Stimulated activated CD4-positive, alpha-beta T cell treated with anti-CD3 and anti-CD28 coated beads, Interleukin-12 subunit alpha, Interleukin-12 subunit beta, amount 100 ng/mL, for 24 hours (primary cell): ENCODE data around the gene MTG2.

Source experiments
- DNase-seq, 2 experiments: peaks; one replicate each; pipeline ENCODE4 v3.0.0-alpha.2; 2020; ENCODE audit warnings: low read depth in 2 of 2

MTG2 gene

GRCh38 chr20:62162765-62163484, 19.9 kb upstream of the MTG2 start:
- DNase-seq, result no peak

GRCh38 chr20:62163485-62163865, 19.4 kb upstream of the MTG2 start:
- no peak for DNase-seq

- no peak for DNase-seq
Observed at GRCh38 chr20:62163986-62164762, 18.7 kb upstream of the MTG2 start.

GRCh38 chr20:62164879-62165761, 17.7 kb upstream of the MTG2 start:
- no peak for DNase-seq

DNA sequence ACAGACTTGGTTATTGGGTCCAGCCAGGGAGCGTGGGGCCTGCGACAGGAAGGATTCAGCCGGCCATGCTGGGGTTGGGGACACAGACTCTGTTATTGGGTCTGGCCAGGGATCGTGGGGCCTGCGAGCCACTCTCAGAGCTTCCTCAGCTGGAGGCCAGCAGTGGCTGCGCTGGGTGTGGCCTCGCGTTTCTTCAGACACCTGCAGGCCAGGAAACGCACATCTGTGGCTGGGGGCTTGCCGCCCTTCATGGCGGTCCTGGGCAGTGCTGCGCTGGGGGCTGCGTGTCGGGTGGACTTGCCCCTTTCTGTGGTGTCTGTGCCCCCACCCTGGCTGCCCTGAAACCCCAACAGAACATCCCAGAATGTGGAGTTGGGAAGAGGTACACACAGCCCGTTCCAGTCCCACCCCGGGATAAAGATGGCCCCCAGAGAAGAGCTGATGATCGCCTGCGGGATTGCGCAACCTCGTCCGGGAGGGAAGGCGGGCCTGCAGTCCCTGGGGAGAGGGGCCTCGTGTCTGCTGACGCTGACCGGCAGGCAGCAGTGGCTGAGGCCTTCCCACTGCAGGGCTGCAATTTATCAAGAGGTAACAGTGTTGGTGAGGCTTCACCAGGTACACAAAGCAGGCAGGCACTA, 16.9 kb upstream of the MTG2 start:
- no peak for DNase-seq

DNA sequence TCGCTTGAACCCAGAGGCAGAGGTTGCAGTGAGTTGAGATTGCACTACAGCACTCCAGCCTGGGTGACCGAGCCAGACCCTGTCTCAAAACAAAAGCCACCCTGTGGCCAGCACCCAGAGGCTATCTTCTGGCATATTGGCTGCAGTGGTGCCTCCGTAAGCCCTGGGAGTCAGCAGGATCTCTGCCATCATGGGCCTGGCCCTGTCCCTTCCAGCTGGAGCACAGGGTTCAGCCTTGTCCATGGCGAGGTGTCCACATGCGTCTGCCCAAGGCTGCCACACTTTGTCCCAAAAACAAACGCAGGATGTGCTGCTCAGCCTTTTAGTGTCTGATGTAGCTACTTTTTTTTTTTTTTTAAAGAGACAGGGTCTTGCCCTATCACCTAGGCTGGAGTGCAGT, 15.4 kb upstream of the MTG2 start:
- no peak for DNase-seq

- DNase-seq, result no peak
Observed at GRCh38 chr20:62168061-62168460, 14.8 kb upstream of the MTG2 start.

DNA sequence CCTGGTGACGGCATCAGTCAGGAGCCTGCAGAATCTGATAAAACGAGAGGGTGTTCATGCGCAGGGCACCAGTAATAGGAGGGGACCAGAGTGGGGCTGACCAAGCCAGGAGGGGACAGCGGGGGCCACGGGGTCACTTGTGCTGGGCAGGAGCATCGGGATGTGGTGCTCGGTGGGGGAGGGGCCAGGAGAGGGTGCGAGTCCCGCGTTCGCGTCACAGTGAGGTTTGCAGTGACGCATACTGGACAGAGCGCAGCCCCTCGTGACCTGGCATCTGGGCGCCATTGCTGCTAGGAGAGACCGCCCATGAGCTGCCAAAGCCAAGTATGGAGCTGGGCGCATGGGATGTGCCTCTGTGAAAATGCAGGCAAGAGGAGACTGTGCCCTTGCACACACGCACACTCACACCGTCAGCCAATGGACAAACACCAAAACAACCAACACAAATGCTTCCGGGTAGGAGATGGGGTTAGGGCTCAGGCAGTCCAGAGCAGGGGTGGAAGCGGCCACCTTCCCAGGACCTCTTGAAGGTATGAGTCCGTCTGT, 13.9 kb upstream of the MTG2 start:
- DNase-seq, result no peak

GRCh38 chr20:62170536-62170935, 12.3 kb upstream of the MTG2 start:
- DNase-seq, result no peak

DNA sequence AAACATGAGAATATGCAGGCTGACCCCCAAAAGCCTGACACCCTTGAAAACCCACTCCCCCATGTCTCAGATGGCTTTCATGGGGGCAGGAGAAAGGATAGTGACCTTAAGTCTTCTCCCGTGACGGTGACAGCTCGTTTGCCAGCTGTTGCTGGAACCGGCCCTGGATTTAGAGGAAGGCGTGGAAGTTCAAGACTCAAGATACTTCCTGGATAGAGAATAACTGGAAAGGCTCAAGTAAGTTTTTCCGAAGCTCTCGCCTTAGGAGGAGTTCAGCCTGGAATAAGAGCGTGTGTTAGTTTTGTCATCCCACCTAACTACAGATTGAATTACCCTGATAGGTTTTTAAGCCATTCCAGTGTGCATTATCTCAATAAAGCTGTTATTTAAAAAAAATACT, 11.6 kb upstream of the MTG2 start:
- no peak for DNase-seq

DNA sequence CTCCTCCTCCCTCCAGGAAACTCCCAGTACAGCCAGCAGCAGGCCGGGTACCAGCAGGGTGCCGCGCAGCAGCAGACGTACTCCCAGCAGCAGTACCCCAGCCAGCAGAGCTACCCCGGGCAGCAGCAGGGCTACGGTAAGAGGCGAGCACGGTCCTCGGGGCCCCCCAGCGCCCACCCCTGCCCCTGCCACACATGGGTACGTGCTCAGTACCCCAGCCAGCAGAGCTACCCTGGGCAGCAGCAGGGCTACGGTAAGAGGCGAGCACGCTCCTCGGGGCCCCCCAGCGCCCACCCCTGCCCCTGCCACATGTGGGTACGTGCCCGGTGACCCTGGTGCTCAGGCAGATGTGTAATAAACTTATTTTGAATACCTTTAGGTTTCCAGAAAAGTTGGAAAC, 10.2 kb upstream of the MTG2 start:
- DNase-seq, result no peak

DNA sequence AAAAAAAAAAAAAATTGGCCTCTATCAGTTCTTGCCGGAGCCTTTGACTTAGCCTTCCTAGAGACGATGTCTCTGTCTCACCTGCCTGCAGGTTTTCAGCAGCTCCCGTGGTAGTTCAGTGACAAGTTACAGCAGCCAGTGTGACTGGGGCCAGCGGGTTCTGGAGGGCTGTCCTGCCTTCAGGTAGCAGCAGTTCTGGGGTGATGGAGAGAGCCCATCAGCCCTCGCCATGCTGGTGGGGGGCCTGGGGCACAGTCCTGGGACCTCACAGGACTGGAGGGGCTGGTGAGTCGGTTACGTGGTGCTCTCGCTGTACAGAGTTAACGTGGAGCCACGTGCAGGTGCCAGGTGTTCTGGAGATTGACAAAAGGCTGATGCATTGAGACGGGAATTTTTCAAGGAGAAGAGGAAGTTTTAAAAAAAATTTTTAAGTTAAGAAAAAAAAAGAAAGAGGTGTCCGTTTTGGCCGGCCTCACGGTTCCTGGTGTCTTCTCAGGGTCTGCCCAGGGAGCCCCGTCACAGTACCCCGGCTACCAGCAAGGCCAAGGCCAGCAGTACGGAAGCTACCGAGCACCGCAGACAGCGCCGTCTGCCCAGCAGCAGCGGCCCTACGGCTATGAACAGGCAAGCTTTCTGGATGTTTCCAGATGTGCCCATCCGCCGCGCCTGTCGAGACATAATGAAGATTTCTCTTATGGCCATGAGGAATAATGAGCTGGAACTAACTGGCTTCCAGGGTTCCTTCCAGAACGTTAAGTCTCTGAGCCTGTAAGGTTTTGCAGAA, 8.6 kb upstream of the MTG2 start:
- DNase-seq, result no peak

DNA sequence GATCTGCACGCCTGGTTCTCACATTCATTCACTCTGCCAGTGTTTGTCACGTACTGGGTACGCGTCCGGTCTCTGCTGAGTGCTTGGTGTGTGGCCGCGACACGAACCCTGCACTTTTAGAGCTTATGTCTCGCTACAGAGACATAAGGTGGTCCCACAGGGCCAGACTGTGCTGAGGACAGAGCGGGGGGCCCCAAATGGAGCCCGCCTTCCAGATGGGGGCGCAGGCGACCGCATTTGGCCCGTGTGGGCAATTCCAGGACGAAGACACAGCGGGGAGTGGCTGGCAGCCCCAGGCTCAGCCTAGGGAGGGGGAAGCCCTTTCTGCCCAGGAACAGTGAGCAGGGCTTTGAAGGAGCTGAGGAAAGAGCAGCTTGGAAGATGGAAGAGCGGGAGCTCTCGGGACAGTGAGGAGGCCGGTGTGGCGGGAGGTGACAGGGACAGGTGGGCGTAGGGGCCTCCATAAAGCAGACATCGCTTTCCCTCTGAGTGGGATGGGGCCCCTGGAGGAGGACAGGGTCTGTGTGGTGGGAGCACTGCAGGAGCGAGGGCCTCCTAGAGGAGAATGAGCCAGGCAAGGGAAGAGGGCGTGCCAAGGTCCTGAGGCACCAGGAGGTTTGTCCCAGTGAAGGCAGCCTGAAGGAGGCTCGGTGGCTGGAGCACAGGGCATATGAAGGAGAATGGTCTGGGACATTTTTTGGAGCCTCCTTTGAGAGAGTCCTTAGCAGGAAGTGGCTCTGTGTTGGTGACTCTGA, 7.8 kb upstream of the MTG2 start:
- no peak for DNase-seq

DNA sequence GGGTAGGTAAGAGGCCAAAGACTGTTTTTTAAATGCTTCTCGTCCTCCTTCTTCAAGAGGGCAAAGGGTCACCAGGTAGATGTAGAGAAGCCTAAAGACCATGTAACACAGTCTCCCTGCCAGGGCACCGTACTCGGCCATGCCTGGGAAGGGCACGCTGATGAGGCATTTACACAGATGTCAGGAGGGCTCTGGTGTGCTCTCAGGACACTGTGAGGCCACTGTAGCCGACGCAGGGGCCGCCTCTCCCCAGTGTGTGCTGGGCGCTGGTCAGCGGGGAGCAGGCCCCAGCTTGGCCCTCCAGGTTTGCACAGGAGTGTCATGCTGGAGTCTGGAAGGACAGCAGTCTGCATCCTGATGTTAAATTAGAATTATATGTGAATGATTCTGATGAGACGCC, 7.1 kb upstream of the MTG2 start:
- DNase-seq, result no peak

DNA sequence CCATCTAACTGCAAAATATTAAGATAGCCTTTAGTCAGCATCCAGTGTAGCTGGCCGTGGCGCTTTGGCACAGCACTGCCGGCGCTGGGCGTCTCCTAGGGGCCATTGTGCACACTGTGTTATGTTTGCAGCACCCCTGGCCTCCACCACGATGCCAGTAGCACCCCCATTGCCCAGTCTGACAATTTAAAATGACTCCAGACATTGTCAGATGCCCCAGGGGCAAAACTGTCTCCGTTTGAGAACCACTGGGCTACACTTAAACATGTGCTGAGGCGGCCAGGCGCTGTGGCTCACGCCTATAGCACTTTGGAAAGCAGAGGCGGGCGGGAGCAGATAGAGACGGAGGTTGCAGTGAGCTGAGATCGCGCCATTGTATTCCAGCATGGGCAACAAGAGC, 6.0 kb upstream of the MTG2 start:
- DNase-seq, result no peak

- DNase-seq, result no peak
Observed at GRCh38 chr20:62177307-62177706, 5.5 kb upstream of the MTG2 start.

- DNase-seq, result no peak
Observed at GRCh38 chr20:62178316-62179161, 4.3 kb upstream of the MTG2 start.

DNA sequence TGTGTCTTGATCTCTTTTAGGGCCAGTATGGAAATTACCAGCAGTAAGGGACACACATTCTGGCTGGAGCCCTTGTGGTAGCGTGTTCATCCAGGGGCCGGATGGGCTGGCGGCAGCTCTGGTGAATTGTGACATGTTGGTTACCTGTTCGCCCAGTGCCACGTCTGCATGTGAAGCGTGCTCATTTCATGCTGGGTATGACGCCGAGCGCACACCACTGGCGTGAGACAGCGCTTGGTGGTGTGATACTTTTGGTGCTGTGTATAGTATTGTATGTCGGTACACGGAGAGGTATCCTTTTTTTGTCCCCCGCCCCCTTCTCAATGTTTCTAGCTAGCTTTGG, 3.7 kb upstream of the MTG2 start:
- no peak for DNase-seq

DNA sequence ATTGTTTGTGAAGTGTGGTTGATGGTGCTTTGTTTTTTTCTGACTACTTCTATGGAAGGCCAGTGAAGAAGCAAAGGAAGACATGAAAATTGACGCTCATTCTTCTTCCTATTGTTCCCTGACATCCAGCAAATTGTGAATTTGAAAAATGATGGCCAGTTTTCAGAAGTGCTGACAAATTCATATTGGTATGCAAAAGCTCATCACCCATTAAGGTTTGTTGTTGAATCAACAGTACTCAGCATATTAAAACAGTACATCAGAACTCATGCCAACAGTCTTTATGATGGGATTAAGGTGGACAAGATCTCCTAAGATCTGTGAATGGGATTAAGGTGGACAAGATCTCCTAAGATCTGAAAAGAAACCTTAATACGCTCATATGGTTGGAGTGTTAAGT, 1.0 kb upstream of the MTG2 start:
- no peak for DNase-seq
